Stimulated activated CD8-positive, alpha-beta memory T cell treated with anti-CD3 and anti-CD28 coated beads, Interleukin-12 subunit alpha, Interleukin-12 subunit beta, amount 100 ng/mL, for 4 hours (primary cell): ENCODE data around the gene CEP152.
"Not testable (repeated sequence)": the region's sequence is repeated elsewhere in the genome, so short reads cannot be mapped to it uniquely, and the experiment has no call there.

Experiments used
- DNase-seq: peaks from one replicate; pipeline ENCODE4 v3.0.0-alpha.2; 2020; ENCODE audit warnings: low read depth

Gene CEP152

DNA sequence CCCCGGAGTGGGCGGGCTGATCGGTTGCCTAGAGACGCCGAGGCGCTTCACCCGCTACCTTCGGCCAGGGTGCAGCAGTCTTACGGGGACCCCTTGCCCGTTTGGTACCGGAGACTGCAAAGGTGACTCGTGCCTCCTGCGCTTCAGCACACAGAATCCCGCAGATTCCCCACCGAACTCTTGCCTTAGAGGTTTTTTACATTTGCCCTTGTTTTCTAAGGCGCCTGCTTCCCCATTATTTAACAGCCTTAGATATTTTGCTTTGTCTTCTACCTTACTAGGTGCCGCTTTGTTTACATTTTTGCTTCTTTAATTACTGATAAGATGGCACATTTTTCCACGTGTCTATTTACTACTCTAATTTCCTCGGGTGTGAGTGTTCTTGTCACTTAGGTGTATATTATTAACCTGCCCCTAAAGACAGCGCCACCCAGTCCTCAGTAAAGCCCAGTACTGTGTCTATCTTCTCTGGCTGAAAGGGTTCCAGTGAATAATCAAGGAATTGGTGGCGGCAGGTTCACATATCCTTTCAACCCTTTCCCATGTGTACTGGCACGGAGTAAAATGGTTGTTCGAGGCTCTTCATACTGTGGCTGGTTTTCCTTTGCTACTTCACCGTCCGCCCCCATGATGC lies 573 bp upstream of the CEP152 start:
- no peak for DNase-seq

GRCh38 chr15:48806151-48806550 lies 4.7 kb downstream of the CEP152 start:
- DNase-seq, result no peak

GRCh38 chr15:48805591-48805990 lies 5.3 kb downstream of the CEP152 start:
- DNase-seq, result no peak

DNA sequence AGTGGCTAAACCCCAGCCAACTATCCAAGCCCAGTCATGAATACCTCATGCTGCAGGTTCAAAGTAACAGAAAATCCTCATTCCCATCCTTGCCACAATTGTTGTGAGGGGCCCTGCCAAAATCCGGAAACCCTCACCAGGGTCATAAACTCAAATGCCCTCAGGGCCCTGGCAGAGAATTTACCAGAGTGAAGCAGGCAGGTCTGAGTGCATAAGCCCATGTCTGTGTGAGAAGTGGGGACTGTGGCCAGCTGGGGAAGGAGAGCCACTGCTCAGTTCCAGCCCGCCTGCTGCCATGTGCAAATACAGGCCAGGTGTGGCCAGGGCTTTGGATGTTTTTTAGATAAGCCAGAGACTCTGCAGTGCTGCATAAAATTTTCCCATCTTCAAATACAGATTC lies 7.0 kb downstream of the CEP152 start:
- no peak for DNase-seq

DNA sequence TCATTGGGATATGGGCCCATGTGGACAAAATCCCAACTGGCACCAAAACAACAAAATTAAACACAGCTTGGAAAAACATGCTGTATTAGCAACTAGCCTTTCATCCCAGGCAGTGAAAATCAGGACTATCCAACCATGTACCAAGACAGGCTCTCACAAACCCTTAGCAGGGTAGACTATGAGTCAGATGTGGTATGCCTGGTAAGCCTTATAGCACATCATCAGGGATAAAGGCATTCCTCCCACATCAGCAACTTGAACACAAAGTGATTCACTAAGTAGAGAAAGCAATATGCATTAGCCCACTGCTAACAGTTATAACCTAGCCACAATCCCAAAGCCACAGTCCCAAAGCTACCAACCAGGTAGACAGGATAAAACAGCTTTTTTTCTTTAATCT lies 8.0 kb downstream of the CEP152 start:
- DNase-seq, result no peak

DNA sequence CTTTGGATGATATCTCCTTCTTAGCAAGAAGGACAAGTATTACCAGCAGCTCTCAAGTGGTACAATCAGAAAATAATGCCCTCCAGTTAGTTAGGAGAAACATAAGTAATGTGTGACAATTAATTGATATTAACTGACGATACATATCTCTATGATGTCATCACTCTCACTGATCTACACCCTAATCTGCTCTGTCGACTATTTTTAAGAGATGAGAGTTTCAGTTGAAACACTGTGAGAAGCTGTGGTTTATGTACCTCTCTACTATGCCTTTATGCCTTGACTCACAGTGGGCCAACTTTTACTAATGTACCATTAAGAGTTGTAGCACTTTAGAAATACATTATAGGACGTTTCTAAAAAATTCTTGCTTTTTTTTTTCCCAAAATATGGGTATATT lies 8.6 kb downstream of the CEP152 start:
- DNase-seq, result no peak

- DNase-seq, result no peak
These were observed 9.9 kb downstream of the CEP152 start for GRCh38 chr15:48800811-48801455.

DNA sequence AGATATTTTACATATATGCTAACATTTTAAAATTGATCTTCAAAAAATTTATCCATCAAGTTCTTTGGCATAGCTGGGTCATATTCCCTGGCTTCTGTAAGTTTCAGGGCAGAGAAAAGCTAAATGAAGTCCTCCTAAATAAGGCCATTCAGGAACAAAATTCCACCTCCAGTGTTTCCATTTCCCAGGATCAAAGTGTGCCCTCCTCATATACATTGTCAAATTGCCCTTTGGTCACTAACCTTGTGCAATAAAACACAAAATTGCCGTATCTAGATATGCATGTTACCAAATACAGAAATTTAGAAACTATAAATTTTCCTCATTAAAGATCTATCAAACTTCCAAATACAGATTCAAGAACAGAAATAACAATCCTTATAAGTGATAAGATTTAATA lies 10.6 kb downstream of the CEP152 start:
- DNase-seq, result no peak

DNA sequence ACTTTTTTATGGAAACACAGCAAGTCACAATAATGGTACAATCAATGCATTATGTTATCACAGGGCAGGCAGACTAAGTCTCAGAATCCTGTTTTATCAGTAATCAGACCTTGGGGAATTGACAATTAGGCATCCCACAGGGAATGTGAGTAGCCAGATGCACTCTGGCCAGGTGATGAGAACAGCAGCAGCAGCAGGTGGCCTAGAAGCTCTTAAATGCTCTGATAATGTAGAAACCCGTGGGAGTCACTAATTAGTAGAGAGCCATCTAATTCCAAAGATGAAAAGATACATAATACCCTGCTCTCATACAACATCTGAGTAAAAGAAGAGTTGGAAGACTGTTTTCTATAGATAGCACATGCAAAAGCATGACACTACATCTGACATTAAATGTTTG lies 12.6 kb downstream of the CEP152 start:
- DNase-seq, result no peak

DNA sequence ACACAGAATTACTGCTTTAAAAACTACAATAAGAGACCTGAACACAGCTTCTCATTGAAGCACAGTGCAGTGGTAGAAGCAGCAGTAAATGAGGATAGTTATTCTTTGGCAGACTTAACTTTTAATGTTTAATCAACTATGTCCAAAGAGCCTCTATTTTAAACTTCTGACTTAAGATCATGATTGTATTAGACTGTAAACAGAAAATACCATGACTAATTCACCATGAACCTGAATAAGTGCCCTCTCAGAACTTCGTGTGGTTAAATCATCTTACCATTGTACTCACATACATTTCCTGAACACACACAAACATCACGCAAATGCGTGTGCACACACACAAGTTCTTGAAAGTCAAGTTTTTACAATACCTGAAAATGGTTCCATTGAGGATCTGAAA lies 13.9 kb downstream of the CEP152 start:
- no peak for DNase-seq

GRCh38 chr15:48796521-48796920 lies 14.3 kb downstream of the CEP152 start:
- no peak for DNase-seq

GRCh38 chr15:48795901-48796300 lies 15.0 kb downstream of the CEP152 start:
- DNase-seq, result no peak

- DNase-seq, result no peak
These were observed 16.2 kb downstream of the CEP152 start for GRCh38 chr15:48794697-48795134.

- DNase-seq, result no peak
These were observed 18.5 kb downstream of the CEP152 start for GRCh38 chr15:48792408-48792807.

GRCh38 chr15:48790466-48791115 lies 20.3 kb downstream of the CEP152 start:
- not testable (repeated sequence) for DNase-seq

- DNase-seq, result no peak
These were observed 25.2 kb downstream of the CEP152 start for GRCh38 chr15:48785712-48786111.

DNA sequence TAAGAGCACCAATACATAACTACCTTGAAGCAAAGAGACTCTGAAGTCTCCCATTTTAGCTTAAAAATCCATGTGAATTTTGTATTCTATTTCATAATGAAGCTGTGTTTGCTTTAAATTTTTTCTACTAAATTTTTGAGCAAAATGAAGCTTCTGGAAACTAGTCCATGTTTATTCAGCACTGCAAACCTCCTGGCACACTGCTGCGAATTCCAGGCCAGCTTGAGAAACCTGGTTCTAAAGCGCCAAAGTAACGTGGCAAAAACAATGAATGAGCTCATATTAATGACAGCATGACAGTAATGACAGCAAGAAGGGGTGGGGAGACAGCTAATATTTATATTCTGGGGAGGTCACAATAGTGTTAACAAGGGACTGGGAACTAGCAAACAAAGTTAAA lies 25.7 kb downstream of the CEP152 start:
- no peak for DNase-seq

DNA sequence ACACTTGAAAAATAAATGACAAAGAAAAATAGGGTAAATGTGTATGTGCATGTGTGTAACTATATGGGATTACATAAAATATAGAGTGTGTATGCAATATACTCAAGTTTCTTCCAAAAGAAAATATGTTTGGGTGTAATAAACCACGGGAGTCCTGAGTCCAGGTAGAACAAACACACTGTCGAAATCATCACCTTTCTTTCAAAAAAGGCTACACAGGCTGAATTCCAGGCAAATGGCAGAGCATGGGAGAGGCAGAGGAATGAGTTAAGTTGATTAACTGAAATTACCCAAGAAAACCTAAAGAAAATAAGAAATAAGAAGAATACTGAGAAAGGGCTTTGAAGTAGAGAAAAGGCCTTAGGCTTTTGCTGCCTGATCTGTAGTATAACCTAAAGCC lies 26.1 kb downstream of the CEP152 start:
- no peak for DNase-seq

- no peak for DNase-seq
These were observed 28.0 kb downstream of the CEP152 start for GRCh38 chr15:48782911-48783310.

DNA sequence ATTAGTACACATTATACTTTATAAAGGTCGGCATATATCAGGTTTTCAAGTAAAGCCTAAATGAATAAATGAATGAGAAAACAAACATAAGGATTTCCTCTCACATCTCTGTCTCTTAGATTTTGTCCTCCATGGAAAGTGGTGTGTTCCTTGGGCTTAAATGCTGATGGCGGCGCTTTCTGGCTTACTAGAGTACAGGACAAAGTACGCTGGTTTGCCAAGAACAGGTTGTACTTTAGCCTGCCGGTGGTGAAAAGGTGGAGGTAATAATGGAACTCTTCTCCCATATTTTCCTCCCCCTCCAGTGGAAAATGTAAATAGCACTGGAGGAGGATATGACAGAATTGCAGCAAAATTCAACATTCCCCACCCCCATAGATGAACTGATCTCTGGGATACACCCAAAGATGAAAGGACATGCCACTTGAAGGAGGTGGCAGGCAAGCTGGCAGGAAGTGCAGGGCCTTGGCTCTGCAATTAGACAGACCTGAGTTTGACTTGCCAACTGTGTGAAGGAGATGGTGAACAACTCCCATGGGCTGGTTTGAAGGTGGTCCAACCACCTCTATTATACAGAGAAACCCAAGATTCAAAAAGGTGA lies 29.3 kb downstream of the CEP152 start:
- no peak for DNase-seq

DNA sequence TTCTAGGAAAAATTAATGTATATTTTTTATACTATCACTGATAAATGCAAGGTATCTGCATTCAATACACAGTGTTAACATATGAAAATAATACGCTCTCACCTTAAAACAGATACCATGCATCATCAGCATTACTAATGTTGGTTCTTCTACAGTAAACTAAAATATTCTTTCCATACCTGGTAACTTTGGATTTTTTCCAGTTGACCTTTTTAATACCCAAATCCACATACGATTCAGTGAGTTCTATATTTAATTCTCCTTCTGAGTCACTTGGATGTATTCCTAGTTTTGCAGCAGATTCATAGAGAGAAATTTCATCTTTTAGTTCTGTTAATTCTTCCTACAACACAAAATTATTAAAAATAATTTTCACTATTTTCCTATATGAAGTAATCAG lies 29.9 kb downstream of the CEP152 start:
- DNase-seq, result no peak

DNA sequence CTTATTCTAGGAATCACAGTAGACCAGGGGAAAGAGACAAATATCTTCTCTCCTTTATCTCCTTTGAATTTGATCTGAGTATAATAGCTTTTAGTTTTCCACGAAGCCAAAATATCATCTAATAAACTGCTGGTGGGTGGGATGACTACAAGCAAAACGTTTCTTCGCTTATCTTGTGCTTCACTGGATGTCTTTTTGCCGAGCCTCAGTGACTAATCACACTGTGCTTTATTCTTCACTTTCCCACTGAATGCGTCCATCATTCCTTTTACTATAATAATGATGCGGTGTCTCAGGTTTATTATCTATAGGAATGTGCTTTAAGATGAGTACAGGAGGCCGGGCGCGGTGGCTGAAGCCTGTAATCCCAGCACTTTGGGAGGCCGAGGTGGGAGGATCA lies 32.5 kb downstream of the CEP152 start:
- DNase-seq, result no peak

DNA sequence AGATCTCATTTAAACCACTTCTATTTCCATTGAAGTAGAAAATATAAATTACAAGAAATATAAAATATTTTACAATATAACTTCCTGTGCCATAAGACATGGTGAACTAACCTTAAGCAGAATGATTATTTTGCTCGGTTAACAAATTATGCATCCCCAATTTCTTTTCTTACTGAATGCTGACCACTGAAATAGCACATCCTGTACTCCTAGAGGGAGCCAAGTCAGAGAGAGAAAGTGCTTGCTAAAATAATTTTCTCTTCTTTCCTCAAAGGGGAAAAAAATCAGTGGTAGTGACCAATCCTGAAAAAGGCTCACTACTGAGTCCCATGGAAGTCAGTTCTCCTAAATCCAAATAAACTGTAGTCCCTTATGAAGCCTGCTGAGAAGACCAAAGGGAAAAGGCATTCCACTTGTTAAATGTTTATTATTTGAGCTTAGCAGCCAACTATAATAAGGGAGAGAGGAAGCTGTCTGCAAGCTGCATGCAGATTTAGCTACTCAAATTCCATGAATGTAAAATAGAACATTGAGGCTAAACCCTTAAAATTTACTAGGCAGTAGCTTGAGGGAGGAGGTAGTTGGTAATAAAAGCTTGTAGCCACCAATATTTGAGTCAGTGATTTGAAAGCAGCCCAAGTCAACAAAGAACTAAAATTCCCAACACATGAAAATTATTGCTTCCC lies 33.1 kb downstream of the CEP152 start:
- no peak for DNase-seq
